NOMO-1 treated with DMSO at 0.1 percent for 48 hours (cell line): ENCODE data around the gene MALRD1.
"Not testable (repeated sequence)": the region's sequence is repeated elsewhere in the genome, so short reads cannot be mapped to it uniquely, and the experiment has no call there.

Experiments
- DNase-seq: peaks from one replicate; lab custom pipeline; 2025; ENCODE audit not compliant: unreplicated experiment; lab: John Stamatoyannopoulos, UW

MALRD1 gene

DNA sequence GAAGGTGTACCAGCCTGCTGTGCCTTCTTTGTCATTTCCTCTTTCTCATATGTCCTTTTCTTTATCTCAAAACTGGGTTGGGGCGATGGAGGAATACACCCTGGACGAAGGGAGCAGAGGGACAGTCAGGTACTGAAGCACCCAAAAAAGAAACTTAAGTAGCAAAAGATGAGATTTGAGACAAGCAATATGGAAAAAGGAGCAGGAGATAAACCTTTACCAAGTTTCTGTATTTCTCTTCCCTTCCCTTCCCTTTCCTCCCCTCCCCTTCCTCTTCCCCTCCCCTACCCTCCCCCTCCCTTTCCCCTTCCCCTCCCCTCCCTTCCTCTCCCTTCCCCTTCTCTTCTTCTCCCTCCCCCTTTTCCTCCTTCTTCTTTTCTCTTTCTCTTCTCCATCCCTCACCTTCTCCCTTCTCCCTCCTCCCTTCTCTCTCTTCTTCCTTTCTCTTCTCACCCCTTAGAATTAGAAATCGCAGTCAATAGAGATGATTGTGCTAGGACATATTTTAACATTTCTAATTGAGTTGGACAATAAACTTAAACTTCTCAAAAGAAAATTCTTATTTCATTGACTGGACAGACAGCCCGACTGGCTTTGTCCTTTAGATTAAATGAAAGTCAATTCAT lies 652.9 kb downstream of the MALRD1 start:
- no peak for DNase-seq

DNA sequence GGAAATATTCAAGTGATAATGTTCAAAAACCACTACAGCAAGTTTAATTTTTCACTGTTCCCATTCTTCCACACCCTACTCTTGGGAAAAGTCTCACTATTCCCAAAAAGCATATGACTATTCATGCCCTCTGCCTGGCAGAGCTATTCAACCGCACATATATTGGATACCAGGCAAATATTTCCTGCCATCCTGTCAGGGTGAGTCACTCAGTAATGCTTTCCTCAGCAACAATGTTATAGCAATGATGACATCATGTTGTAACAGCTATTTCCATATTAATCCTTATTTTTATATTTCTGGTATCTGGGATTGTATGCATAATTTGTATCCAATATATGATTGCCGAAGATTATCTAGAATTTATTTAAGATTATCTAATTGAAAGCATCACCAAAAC lies 653.6 kb downstream of the MALRD1 start:
- DNase-seq: no peak

DNA sequence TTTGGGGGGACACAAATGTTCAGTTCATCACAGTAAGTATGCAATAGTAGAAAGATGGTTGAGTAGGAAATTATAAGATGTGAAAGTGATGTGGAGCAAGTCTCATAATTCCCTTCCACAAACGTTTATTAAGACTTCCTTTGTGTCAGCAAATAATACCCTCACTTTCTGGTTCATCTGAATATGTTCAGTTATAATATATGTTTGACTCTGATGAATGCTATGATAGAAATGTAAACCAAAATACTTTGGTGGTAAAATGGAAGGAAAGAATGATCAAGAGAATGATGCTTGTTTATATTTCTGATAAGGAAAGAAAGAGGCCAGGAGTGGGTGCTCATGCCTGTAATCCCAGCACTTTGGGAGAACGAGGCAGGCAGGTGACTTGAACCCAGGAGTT lies 655.9 kb downstream of the MALRD1 start:
- no peak for DNase-seq

DNA sequence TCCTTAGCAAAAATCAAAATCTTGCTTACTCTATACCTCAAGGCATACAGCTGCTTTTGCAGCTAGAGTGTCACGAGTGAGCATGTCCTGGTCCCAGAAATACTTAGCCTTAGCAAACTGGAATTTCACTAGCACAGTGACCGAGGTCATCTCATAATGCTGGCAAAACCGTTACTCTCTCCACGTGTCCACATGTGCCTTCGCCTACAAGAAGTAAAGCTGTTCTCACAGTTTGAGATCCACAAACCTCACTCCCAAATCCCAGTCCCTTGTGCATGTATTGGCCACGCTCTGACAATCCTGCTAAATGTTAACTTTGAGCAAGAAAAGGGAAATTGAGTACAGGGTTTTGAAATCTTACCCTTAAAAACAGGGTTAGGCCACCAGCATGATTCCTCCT lies 656.6 kb downstream of the MALRD1 start:
- no peak for DNase-seq

DNA sequence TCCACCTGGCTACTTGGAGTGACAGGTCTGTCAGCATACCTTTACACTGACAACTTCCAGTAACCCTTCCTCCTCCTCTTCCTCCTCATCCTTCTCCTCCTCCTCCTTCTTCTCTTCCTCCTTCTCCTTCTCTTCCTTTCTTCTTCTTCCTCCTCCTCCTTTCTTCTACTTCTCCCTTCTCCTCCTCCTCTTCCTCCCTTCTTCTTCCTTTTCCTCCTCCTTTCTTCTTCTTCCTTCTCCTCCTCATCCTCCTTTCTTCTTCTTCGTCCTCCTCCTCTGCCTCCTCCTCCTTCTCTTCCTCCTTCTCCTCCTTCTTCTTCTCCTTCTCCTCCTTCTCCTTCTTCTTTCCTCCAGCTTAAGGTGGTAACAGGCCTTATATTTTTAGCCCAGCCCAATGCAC lies 658.3 kb downstream of the MALRD1 start:
- DNase-seq: no peak

DNA sequence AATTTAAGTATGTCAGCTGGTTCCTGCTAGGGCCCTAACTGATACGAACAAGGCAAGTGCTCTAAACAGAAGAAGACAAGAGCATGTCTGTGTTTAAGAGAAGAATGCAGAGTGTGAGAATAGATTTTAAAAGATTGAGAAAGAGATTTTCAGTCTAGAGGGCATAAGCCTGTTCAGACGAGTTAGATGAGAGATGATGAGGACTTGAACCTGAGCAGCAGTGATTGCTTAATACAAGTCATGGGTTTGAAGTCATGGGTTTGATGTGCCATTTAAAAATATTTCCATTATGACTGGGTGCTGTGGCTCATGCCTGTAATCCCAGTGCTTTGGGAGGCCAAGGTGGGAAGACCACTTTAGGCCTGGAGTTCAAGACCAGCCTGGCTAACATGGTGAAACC lies 658.8 kb downstream of the MALRD1 start:
- no peak for DNase-seq

DNA sequence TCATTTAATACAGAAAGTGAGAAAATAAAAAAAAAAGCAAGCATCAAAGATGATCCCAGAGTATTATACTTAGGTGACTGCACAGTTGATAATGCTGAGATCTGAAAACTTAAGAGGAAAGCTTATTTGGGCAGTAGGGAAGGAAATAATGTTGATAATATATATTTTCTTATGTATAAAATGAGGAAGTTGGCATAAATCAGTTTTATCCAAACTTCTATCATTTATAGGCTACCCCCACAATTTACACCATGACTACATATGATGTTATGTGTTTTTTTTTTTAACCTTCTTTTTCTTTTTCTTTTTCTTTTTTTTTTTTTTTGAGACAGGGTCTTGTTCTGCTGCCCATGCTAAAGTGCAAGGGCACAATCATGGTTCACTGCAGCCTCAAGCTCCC lies 659.4 kb downstream of the MALRD1 start:
- no peak for DNase-seq

DNA sequence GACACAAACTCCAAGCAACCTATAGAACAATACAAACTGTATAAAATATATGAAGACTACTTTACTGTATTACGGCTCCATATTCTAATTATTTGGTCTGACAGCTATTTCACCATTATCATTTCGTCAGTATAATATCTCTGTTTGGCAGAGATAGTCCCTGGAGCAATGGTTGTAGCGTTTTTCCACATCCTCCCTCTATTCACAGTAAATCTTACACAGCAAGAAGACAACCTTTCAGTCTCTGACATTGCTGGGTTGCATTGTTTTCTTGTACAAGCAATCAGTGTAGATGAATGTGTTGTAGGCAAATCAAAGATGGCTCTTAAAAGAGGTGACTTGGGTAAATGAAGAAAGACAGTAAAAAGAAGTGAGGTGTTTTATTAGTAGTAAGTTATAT lies 662.0 kb downstream of the MALRD1 start:
- no peak for DNase-seq

DNA sequence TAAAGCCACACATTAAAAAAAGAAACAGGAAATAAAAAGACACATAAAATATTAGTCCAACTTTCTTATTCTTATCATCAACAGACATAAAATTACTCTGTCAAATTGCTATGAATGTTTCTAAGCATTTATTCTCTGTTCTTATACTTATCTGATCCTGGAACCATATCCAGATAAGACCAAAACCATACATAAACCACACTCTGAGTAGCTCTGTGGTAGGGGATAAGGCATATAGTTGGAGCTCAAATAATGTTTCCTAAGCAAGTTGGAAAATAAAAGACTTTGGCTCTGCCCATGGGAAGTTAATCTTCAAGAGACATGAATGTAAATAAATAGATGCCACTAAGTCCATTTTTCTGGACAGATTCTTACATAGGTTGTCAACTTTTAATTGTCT lies 664.6 kb downstream of the MALRD1 start:
- DNase-seq: no peak

DNA sequence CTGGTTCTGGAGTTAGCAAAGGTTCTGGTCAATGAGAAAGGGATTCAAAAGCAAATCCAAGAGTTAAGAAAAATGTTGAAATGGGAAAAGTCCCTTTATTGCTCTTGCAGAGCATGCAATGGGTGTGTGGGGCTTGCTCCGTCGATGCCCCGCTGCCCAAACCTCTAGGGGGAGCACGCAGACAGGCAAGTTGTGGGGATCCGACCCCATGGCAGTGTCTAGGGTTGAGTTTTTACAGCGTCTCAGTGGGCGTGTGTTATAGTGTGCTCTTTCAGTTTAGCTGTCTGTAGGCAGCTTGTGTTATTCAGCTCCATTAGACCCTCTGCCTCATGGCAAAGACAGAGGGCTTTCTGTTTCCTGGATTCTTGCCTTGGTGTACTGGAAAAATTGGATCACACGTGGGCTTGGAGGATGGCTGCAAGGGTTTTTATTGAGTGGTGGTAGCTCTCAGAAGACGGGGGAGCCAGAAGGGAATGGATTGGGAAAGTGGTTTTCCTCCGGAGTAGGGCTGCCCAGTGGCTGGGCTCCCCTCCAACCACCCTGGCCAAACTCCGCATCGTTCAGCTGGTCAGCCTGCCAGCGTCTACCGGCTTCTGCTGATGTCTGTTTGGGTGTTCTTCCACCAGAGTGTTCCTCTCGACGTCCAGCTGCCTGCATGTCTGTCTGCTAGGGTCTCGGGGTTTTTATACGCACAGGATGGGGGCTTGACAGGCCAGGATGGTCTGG lies 665.4 kb downstream of the MALRD1 start:
- DNase-seq: no peak

DNA sequence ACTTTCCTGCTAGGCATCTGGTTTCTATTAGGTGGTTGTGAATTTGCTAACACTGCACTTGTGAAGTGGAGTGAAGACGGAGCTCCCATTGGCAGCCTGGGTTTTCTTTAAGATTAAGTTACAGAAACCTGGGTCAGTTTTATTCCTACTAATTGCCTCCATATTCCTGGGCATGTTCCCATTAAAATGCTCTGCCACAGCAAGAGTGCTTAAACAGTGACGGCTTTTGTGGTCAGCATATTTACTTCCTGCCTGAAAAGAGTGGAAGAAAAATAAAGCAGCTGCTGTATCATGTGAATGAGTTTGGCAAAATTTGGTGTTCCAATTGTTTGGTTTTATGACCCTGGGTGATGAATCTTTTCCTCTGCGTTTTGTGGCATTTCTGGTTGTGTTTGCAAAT lies 670.7 kb downstream of the MALRD1 start:
- no peak for DNase-seq

DNA sequence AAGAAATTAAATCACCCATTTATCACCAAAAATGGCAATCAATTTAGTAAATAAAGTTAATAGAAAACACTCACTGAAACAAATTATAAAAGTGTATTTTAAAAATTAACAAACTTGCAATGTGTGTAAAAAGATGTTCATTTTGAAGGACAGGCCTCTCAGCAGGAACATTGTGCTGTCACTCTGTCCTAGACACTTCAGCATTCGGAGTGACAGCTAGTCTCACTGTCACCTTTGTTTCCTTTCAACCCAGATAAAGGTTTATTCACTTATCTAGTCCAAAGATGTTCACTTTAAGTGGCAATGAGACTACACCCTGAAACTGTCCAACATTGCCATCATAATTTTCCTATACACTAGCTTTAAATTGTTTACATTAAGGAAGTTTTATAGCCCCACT lies 675.7 kb downstream of the MALRD1 start:
- no peak for DNase-seq

DNA sequence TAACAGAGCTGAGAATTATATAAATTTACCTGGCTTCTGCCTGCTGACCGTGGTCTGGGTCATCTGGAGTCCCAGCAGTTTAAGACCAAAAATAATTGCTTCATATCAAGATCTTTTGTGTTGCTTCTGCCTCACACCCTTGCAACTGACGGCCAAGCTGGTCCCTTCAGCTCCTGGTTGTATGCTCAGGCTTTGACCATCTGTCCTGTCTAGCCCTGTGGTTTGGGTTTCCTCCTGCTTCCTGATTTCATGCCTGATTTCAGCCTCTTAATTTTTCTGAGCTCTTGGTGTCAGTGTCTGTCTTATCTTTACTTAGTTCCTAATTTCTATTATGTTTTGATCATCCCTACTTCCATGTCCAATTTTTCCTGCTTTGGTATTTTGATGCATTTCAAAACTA lies 679.8 kb downstream of the MALRD1 start:
- no peak for DNase-seq

DNA sequence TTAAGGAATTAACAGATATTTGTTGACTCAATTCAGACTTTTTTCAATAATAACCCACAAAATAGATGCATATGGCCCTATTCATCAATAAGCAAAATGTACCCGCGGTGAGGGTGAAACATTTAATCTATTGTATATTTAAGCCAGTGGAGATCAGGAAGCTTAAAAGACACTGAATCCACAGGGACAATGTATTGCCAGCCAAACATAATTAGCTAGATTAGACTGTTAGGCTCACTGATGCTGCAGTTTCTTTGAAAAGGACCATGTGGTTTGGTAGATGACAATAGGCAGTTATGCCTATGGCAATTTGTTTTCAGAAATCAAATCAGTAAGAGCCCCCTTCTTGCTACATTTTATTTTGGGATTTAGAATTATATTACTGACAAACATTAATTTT lies 680.4 kb downstream of the MALRD1 start:
- DNase-seq: no peak

DNA sequence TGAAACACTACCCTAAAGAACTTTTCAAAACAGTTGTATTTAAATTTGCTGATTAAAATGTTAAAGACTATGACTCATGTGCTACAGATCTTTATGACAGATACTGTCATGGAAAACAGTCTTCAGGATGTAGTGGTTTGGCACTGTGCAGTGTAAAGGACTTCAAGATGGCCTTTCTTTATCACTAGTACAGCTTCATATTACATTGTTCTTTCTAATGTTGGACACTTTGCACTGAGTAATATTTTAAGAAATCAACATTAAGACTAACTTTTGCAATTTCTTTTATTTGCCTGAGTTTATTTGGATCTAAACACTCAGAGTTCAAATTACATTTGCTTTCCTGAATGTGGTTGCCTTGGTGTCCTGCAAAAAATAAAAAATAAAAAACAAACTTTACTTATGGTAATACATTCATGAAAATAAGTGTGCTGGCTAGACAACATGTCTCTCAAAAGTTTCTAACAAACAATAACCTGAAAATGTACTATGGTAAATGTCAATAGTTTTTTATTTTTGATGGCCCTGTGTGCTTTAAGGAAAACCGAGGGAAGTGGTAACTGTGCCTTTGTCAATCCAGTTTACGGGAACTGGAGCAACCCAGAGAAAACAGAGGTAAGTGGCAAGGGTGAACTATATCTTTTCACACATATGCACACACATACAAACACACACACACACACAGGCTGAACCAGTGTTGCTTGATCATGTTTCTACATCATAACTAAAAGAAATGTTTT lies 681.7 kb downstream of the MALRD1 start:
- no peak for DNase-seq

DNA sequence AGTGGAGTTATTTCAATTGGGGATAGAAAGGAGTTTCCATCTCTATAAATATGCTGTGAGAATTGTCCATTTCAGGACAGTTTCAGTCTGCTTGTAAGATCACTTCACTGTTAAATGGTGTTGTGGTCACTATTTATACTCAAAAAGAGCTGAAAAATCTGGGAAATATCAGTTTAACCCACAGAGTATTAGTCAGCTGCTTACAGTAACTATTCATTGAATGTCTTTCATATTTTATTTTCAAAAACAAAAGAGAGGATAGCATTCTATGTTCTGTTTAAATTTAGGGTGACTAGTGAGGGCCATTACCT lies 682.3 kb downstream of the MALRD1 start:
- no peak for DNase-seq

DNA sequence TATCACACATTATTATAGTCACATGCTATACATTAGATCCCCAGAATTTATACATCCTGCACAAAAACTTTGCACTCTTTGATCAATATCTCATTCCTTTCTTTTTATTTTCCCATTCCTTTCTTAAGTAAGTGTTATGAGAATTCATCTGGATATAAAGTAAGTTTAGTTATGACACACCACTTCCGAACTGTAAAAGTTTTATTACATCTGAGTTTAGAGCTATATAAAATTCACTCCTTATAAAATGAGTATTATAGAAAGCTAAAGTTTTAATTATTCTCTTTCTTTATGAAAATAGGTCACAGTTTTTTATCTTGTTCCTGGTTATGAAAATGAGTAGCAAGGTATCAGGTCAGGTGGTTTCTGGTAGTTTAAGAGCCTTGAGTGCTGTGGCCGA lies 683.0 kb downstream of the MALRD1 start:
- no peak for DNase-seq

DNA sequence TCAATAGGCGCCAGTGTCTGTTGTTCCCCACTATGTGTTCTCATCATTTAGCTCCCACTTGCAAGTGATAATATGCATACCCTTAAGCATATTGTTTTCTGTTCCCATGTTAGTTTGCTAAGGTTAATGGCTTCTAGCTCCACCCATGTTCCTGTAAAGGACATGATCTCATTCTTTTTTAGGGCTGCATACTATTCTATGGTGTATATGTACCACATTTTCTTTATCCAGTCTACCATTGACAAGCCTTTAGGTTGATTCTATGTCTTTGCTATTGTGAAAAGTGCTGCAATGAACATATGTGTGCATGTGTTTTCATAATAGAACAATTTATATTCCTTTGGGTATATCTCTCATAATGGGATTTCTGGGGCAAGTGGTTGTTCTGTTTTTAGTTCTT lies 689.8 kb downstream of the MALRD1 start:
- DNase-seq: no peak

DNA sequence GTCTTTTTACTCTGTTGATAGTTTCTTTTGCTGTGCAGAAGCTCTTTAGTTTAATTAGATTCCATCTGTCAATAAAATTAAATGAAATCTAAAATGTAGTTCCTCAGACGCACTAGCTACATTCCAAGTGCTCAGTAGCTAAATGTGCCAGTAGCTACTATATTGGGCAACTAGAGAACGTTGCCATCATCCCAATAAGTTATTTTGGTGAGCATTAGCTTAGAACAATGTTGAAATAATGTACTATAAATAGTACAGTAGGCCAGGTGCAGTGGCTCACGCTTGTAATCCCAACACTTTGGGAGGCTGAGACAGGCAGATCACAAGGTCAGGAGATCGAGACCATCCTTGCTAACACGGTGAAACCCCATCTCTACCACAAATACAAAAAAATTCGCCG lies 690.6 kb downstream of the MALRD1 start:
- not testable (repeated sequence) for DNase-seq

DNA sequence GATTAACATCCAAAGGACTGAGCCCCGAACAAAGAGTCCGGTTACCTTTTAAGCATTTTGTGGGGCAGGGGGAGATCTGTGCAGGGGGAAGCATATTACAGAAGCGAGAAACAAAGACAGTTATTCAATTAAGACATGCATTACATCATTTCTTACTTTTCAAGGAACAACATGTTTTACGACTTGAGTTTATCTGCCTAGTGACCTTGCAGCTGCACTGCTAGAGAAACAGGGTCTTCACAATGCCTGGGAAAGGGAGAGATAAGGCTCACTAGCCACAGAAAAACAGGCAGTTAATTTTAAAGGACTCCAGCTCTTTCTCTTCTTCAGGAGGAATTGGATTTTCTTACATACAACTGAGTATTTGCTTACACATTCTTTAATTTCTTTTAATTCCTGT lies 693.5 kb downstream of the MALRD1 start:
- DNase-seq: not testable (repeated sequence)

DNA sequence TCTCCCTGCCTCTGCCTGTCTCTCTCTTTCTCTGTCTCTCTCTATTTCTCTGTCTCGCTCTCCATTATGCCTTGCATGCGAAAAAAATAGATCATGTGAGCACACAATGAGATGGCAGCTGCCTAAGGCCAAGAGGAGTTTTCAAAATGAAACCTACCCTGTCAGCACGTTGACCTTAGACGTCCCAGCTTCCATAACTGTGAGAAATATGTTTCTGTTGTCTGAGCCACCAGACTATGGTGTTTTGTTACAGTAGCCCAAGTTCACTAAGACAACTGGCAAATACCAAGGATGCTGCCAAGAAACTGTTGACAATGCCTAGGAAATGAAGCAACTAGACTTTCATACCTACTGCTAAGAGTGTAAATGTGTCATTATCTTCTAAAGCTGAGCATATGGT lies 697.1 kb downstream of the MALRD1 start:
- no peak for DNase-seq

DNA sequence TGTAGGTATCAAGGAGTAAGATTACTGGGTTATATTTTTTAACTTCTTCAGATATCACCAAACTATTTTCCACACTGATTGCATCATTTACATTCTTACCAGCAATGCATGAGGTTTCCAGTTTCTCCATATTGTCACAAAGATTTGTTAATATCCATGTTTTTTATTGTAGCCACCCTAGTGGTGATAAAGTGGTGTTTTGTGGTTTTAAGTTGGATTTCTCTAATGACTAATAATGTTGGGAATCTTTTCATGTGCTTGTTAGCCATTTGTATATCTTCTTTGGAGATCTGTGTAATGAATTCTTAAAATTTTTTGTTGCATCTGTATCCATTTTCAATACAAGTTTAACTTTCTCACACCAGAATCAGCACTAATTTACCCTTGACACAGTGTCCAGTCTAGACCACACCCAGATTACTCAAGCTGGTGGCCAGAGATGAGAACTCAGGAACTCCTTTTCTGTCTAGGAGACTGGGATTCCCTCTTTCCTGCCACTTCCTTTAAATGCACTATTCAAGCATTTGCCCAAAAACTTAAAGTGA lies 700.7 kb downstream of the MALRD1 start:
- DNase-seq: no peak
